Gastrocnemius medialis (tissue), 4 donors: Measurements from ENCODE around the gene RAD51B. TPM values are rescaled to one million over a fixed set of nuclear protein-coding genes. Genes with fewer than 3 reads are reported as not detected.

Source experiments
- ATAC-seq, 2 donors: fragments of 150-250 bp; one replicate each; pipeline ENCODE4 v1.9.1; 2016
- DNase-seq, 2 donors: peaks; one replicate each; pipeline ENCODE4 v3.0.0-alpha.2; 2019
- H3K27ac ChIP-seq, 4 donors: fragments of 200-600 bp; sonication (generic); 1 replicate in 1 of 4; 2 replicates in 3 of 4; pipeline ENCODE4 v1.5.1; 2016 to 2018; ENCODE audit warnings: mild to moderate bottlenecking in 2 of 4, moderate library complexity in 1 of 4
- H3K27me3 ChIP-seq, 3 donors: fragments of 200-600 bp; sonication (generic) in 2 of 3; 1 replicate in 1 of 3; 2 replicates in 2 of 3; pipeline versions ENCODE4 v1.5.1 to v1.6.0; 2016 to 2019; ENCODE audit warnings: mild to moderate bottlenecking in 1 of 3, moderate library complexity in 1 of 3
- H3K36me3 ChIP-seq, 2 donors: fragments of 200-600 bp; sonication (generic) in 1 of 2; one replicate each; pipeline ENCODE4 v1.5.1; 2017 to 2018
- H3K4me1 ChIP-seq, 2 donors: fragments of 200-600 bp; sonication (generic) in 1 of 2; one replicate each; pipeline ENCODE4 v1.5.1; 2016 to 2017; ENCODE audit warnings: mild to moderate bottlenecking in 2 of 2
- H3K4me3 ChIP-seq, 4 donors: fragments of 200-600 bp; sonication (generic) in 3 of 4; 1 replicate in 1 of 4; 2 replicates in 3 of 4; pipeline ENCODE4 v1.5.1; 2016 to 2019; ENCODE audit warnings: mild to moderate bottlenecking in 2 of 4
- H3K9me3 ChIP-seq, 3 donors: fragments of 200-600 bp; sonication (generic) in 2 of 3; 1 replicate in 1 of 3; 2 replicates in 2 of 3; pipeline ENCODE4 v1.5.1; 2016 to 2019
- CTCF ChIP-seq, 5 experiments: fragments of 450-650 bp in 3 of 5; fragments of 200-600 bp in 2 of 5; sonication (generic) in 2 of 5; IDR thresholded peaks in 4 of 5; conservative IDR thresholded peaks in 1 of 5; 1 replicate in 4 of 5; 2 replicates in 1 of 5; pipeline ENCODE4 v1.5.1; 2016 to 2019; ENCODE audit warnings: antibody characterized with exemption in 5 of 5, mild to moderate bottlenecking in 3 of 5, moderate library complexity in 3 of 5
- POLR2A ChIP-seq, 2 donors: fragments of 450-650 bp; IDR thresholded peaks; one replicate each; pipeline ENCODE4 v1.6.1; 2017; ENCODE audit warnings: antibody characterized with exemption in 2 of 2, mild to moderate bottlenecking in 2 of 2, moderate library complexity in 2 of 2
- in situ Hi-C, 4 donors: fragments of 200-750 bp; cut with MboI; loops; one replicate each; pipeline versions ENCODE4 v1.15.0 to v1.8.0; 2017; ENCODE audit warnings: low sequenced_read_pairs in 4 of 4
- intact Hi-C: fragments of 100-400 bp; cut with DNase I; formaldehyde crosslinking; loops from one replicate; pipeline ENCODE4 v1.15.1; 2023; ENCODE audit warnings: low total_unique reads
- total RNA-seq, 4 donors: library from RNA; depleted of rRNA; stranded (reverse); fragments of >200 nt; gene quantifications; one replicate each; pipeline versions ENCODE4 v1.1.0 to v1.2.3, GENCODE V29; 2016

Gene RAD51B
- total RNA-seq, 4 donors from 2014 or later: 1.6 to 3.3 (median 2.4) TPM

- H3K4me3 ChIP-seq: no peak overlapping the region
- in situ Hi-C loops (no loop called here), intact Hi-C loops (no loop called here)
- no peaks in the 10 kb centered on the region for H3K9me3 ChIP-seq
- no peaks in the 10 kb centered on the region for H3K27me3 ChIP-seq
- H3K36me3 ChIP-seq: no peaks in the 10 kb centered on the region
- ATAC-seq (no peak), DNase-seq (no peak)
- H3K4me1 ChIP-seq: peaks cover 22 to 34% of the 10 kb centered on the region in 2 donors
- TF ChIP-seq POLR2A (IDR thresholded peaks at IDR 0.05) (no peak), CTCF (IDR thresholded peaks at IDR 0.05 in 4 of 5, conservative IDR thresholded peaks at IDR 0.05 in 1 of 5) (no peak)
- no peak overlapping the region for H3K27ac ChIP-seq
Observed at GRCh38 chr14:68292441-68293215, 473.0 kb downstream of the RAD51B start.

- no peak for DNase-seq
Observed at GRCh38 chr14:68293404-68293803, 473.8 kb downstream of the RAD51B start.

GRCh38 chr14:68295316-68295816, 475.8 kb downstream of the RAD51B start:
- peak in 1 of 2 donors; percentile 33 for DNase-seq

More at GRCh38 chr14:68293404-68293803, 473.8 kb downstream of the RAD51B start:
- no peak for TF ChIP-seq CTCF (IDR thresholded peaks at IDR 0.05 in 4 of 5, conservative IDR thresholded peaks at IDR 0.05 in 1 of 5)
- no peak for TF ChIP-seq POLR2A (IDR thresholded peaks at IDR 0.05)
- ATAC-seq: no peak
- H3K27me3 ChIP-seq: no peaks in the 10 kb centered on the region
- intact Hi-C loops (no loop called here), in situ Hi-C loops (no loop called here)
- no peak overlapping the region for H3K4me3 ChIP-seq
- no peaks in the 10 kb centered on the region for H3K9me3 ChIP-seq
- peaks cover 22 to 34% of the 10 kb centered on the region in 2 donors for H3K4me1 ChIP-seq
- no peak overlapping the region for H3K27ac ChIP-seq
- no peaks in the 10 kb centered on the region for H3K36me3 ChIP-seq

GRCh38 chr14:68297039-68297438, 477.5 kb downstream of the RAD51B start:
- DNase-seq (no peak), ATAC-seq (no peak)
- Histone ChIP-seq H3K4me1 (peaks cover 16 to 29% of the 10 kb centered on the region in 2 donors), H3K36me3 (no peaks in the 10 kb centered on the region), H3K27me3 (no peaks in the 10 kb centered on the region), H3K4me3 (no peak overlapping the region), H3K9me3 (no peaks in the 10 kb centered on the region), H3K27ac (no peak overlapping the region)
- in situ Hi-C loops: no loop called here
- TF ChIP-seq POLR2A (IDR thresholded peaks at IDR 0.05) (no peak), CTCF (IDR thresholded peaks at IDR 0.05 in 4 of 5, conservative IDR thresholded peaks at IDR 0.05 in 1 of 5) (no peak)
- intact Hi-C loops: no loop called here

More at GRCh38 chr14:68295316-68295816, 475.8 kb downstream of the RAD51B start:
- no peaks in the 10 kb centered on the region for H3K27me3 ChIP-seq
- no peaks in the 10 kb centered on the region for H3K9me3 ChIP-seq
- intact Hi-C loops (no loop called here), in situ Hi-C loops (no loop called here)
- peaks cover 22 to 34% of the 10 kb centered on the region in 2 donors for H3K4me1 ChIP-seq
- H3K27ac ChIP-seq: peak overlapping the region; percentile 52 to 70 (median 62)
- TF ChIP-seq CTCF (IDR thresholded peaks at IDR 0.05 in 4 of 5, conservative IDR thresholded peaks at IDR 0.05 in 1 of 5) (no peak), POLR2A (IDR thresholded peaks at IDR 0.05) (no peak)
- H3K36me3 ChIP-seq: no peaks in the 10 kb centered on the region
- H3K4me3 ChIP-seq: no peak overlapping the region
- peak; percentile 56 to 74 for ATAC-seq
